T-helper 1 cell treated with Interleukin-12 subunit alpha and Interleukin-12 subunit beta and Interleukin-4 antibody, amounts not matched to agents 30 ng/mL and 1 ng/mL, for 36 hours (primary cell): ENCODE data around the gene HUS1. TPM values are rescaled to one million over a fixed set of nuclear protein-coding genes. Genes with fewer than 3 reads are reported as not detected.
"Not testable (repeated sequence)": the region's sequence is repeated elsewhere in the genome, so short reads cannot be mapped to it uniquely, and the experiment has no call there.

ENCODE experiments used
- intact Hi-C: fragments of 100-400 bp; cut with micrococcal nuclease; formaldehyde crosslinking; loops from one replicate; pipeline ENCODE4 v1.15.1; 2024
- total RNA-seq: library from RNA; stranded (reverse); gene quantifications from 2 replicates; pipeline ENCODE4 v1.2.3, GENCODE V29; 2022

Gene HUS1
- total RNA-seq, 1 donor from 2014 or later, result 38.8 TPM

- intact Hi-C loops, result not testable (repeated sequence)
These were observed 1.2 kb upstream of the HUS1 start for GRCh38 chr7:47980648-47981047.

GRCh38 chr7:47979832-47980181 lies 392 bp upstream of the HUS1 start:
- intact Hi-C loops, result loop anchor here (1.0 kb wide), 6 partner anchors 11 to 130 kb away; partner anchors contain the start of genes C7orf57 and UPP1

GRCh38 chr7:47978790-47979144 lies 648 bp downstream of the HUS1 start:
- intact Hi-C loops, result loop anchor here (1.0 kb wide), 6 partner anchors 13 to 132 kb away; partner anchors contain the start of genes C7orf57 and UPP1

GRCh38 chr7:47973739-47974138 lies 5.7 kb downstream of the HUS1 start:
- intact Hi-C loops, result no loop called here

GRCh38 chr7:47970761-47971160 lies 8.7 kb downstream of the HUS1 start:
- intact Hi-C loops, result no loop called here

GRCh38 chr7:47968847-47969774 lies 10.3 kb downstream of the HUS1 start:
- intact Hi-C loops, result loop anchor here (1.0 kb wide), 2 partner anchors 24 to 141 kb away; no protein-coding TSS in a partner anchor

GRCh38 chr7:47967708-47968107 lies 11.7 kb downstream of the HUS1 start:
- intact Hi-C loops, result no loop called here

GRCh38 chr7:47967123-47967522 lies 12.3 kb downstream of the HUS1 start:
- intact Hi-C loops, result no loop called here

- intact Hi-C loops, result no loop called here
These were observed 14.0 kb downstream of the HUS1 start for GRCh38 chr7:47965456-47965855.

GRCh38 chr7:47962262-47962661 lies 17.2 kb downstream of the HUS1 start:
- intact Hi-C loops, result no loop called here

GRCh38 chr7:47957156-47957555 lies 22.3 kb downstream of the HUS1 start:
- intact Hi-C loops, result no loop called here

GRCh38 chr7:47956220-47956619 lies 23.2 kb downstream of the HUS1 start:
- intact Hi-C loops, result no loop called here

- intact Hi-C loops, result no loop called here
These were observed 25.0 kb downstream of the HUS1 start for GRCh38 chr7:47954231-47954911.

GRCh38 chr7:47953822-47954221 lies 25.6 kb downstream of the HUS1 start:
- intact Hi-C loops, result no loop called here

GRCh38 chr7:47952224-47952623 lies 27.2 kb downstream of the HUS1 start:
- intact Hi-C loops, result no loop called here

GRCh38 chr7:47951374-47951773 lies 28.0 kb downstream of the HUS1 start:
- intact Hi-C loops, result no loop called here

- intact Hi-C loops, result no loop called here
These were observed 28.7 kb downstream of the HUS1 start for GRCh38 chr7:47950714-47951113.

- intact Hi-C loops, result loop anchor here (5.0 to 10.0 kb wide), 2 partner anchors 348 to 435 kb away; no protein-coding TSS in a partner anchor
These were observed 29.7 kb downstream of the HUS1 start for GRCh38 chr7:47949703-47950102.

- intact Hi-C loops, result loop anchor here (5.0 to 10.0 kb wide), 2 partner anchors 349 to 437 kb away; no protein-coding TSS in a partner anchor
These were observed 31.1 kb downstream of the HUS1 start, which contains the start of gene PKD1L1 for GRCh38 chr7:47948141-47948790. PKD1L1 (minus strand) TSS chr7:47948466; CDS start chr7:47948440, 26 bp downstream.

GRCh38 chr7:47947355-47947749 lies 32.1 kb downstream of the HUS1 start:
- intact Hi-C loops, result loop anchor here (5.0 to 10.0 kb wide), 2 partner anchors 350 to 437 kb away; no protein-coding TSS in a partner anchor

- intact Hi-C loops, result loop anchor here (5.0 to 10.0 kb wide), 2 partner anchors 351 to 438 kb away; no protein-coding TSS in a partner anchor
These were observed 32.6 kb downstream of the HUS1 start for GRCh38 chr7:47946581-47947354.
